ENCODE measurements around the gene NOBOX. TPM values are rescaled to one million over a fixed set of nuclear protein-coding genes. Genes with fewer than 3 reads are reported as not detected.
"Not testable (repeated sequence)": the region's sequence is repeated elsewhere in the genome, so short reads cannot be mapped to it uniquely, and the experiment has no call there.

NOBOX gene
- total RNA-seq, 1 donor from 2014 or later, result not detected

GRCh38 chr7:144391014-144391413 lies 12.5 kb downstream of the NOBOX start:
- no peak for DNase-seq

- no peak for DNase-seq
Measured at GRCh38 chr7:144390481-144390880, 13.0 kb downstream of the NOBOX start.

DNA sequence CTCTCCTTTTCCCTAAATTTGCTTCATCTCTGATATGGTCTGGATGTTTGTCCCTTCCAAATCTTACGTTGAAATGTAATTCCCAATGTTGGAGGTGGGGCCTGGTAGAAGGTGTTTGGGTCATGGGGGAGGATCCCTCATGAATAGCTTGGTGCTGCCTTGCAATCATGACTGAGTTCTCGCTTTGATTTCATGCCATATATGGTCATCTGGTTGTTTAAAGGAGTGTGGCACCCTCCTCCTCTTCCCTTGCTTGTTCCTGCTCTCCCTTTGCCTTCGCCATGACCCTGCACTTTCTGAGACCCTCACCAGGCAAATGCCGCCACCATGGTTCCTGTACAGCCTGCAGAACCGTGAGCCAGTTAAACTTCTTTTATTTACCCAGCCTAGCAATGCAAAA lies 14.5 kb downstream of the NOBOX start:
- no peak for DNase-seq

- no peak for DNase-seq
Measured at GRCh38 chr7:144386741-144387140, 16.8 kb downstream of the NOBOX start.

DNA sequence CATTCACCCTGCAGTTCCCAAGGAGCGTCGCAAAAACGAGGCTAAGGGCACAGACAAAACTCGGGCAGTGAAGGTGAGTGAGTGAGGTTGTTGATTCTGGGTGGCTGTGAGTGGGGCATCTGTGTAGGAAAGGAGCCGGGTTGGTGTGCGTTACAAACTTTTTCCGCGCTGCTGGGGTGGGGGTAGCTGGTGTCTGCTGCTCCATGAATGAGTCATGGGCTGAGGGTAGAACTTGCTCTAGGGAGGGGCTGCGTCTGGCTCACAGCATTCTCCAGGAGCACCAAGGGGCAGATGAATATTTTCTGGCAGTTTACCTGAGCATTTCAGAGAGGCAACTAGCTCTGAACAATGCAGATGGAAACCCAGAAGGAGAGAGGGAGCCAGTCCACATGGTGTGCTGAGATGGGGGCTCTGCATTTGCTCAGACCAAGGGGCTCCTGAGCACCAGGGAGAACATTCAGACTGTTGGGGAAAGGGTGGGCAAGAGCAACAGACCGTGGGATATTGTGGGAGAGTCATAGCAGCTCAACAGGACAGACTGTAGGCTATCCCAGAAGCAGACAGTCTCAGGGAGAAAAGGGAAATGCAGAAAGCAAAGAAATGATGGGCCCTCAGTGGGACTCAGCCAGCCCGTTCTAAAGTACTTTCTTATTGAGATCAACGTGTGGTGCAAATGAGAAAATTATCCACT lies 18.8 kb downstream of the NOBOX start:
- DNase-seq, result no peak

GRCh38 chr7:144384071-144384470 lies 19.4 kb downstream of the NOBOX start:
- no peak for DNase-seq

GRCh38 chr7:144379776-144380384 lies 23.6 kb downstream of the NOBOX start:
- DNase-seq, result no peak

GRCh38 chr7:144378651-144379050 lies 24.8 kb downstream of the NOBOX start:
- DNase-seq, result no peak

DNA sequence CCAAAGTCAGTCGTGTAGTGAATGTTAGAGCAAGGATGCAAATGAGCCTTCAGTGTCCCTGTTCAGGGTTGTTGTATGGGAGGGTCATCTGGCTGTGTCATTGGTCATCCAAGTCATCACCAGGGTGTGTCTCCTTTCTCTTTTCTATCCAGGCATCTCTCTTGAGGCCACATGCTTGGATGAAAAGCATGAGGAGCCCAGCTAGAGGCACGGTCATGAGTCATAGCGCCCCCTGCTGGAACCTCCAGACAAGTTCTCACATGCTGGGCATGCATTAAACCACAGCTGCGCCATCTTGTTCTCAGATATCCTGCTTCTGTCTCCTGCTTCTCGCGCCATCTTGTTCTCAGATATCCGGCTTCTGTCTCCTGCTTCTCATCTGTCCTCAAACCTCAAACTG lies 34.3 kb downstream of the NOBOX start:
- not testable (repeated sequence) for DNase-seq

- DNase-seq, result not testable (repeated sequence)
Measured at GRCh38 chr7:144367250-144367649, 36.2 kb downstream of the NOBOX start.

DNA sequence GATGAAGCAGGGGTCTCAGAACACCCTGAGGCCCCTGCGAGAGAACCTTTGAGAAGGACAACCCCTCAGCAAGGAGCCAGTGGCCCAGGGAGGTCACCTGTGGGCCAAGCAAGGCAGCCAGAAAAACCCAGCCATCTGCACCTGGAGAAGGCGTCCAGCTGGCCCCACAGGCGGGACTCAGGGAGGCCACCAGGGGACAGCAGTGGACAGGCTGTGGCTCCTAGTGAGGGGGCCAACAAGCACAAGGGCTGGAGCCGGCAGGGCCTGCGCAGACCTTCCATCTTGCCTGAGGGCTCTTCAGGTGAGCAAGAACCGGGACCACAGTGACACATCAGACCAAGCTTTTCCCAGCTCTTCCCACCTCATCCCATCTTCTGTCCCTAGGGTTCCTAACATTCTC lies 38.0 kb downstream of the NOBOX start:
- DNase-seq, result not testable (repeated sequence)

DNA sequence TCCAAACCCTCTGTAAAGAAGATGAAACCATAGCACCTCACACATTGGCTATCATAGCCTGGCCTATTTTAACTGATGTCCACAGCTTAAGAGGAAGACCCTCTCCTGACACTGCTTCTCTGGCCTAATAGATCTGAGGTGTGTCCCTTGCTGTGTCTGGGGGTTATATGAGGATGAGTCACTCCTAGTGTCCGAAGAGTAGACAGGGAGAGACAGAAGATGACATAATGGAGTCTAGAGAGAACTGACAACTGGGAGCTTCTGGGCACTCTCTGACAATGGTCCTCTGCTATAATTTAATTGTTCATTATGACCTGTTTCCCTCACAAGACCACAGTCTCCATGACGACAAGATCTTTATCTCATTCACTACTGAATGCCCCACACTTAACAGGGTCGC lies 41.4 kb downstream of the NOBOX start:
- not testable (repeated sequence) for DNase-seq

- not testable (repeated sequence) for DNase-seq
Measured at GRCh38 chr7:144356860-144357259, 46.6 kb downstream of the NOBOX start.

DNA sequence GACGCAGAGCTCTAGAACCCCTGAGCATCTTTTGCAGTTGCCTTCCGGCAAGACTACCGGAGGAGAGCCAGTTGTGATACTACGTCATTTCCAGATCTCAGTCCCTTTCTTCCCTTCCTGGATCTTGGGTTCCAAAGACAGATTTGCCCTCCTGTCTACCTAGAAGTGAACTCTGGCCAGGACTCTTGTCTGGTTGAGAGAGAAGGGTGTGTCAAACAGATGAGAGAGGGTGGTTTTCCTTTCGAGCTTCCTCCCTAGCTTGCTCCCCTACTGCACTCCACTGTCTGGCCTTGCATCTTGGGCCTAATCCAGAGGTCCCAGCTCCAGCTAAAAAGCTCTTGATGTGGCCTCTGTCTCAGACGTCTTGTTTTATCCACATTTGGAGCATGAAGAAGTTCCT lies 47.3 kb downstream of the NOBOX start:
- not testable (repeated sequence) for DNase-seq

DNA sequence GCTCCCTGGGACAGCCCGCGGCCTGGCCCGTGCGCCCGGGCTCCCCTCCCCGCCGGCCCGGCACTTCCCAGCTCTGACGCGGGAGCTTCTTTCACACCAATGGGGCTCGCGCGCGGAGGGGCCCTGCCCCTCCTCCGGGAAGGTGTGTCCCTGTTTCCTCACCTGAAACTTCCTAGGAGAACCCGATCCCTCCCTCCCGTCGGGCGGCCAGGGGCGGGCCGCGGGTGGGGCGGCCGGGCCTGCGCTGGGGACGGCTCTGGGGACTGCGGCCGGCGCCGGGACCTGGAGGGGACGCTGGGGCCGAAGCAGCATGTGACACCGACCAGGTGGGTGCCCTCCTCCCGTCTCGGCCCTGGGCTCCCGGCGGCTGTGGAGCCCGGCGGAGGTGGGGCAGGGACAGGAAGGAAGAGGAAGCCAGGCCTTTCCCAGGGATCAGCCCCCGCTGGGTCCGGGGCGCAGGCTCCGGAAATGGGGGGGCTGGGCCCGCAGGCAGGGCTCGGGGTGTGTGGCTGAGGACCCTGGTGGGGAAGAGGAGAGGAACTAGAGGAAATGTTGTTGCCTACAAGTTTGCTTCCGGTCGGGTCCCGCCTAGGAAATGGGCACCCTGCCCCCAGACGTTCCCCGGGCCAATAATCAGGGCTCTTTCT lies 48.2 kb downstream of the NOBOX start, which contains the start of gene ARHGEF5:
TSS of gene ARHGEF5 (plus strand) at position 227 of the 647 bp plus-strand sequence. CDS start 7,268 bp downstream, outside the sequence.
- DNase-seq, result not testable (repeated sequence)

DNA sequence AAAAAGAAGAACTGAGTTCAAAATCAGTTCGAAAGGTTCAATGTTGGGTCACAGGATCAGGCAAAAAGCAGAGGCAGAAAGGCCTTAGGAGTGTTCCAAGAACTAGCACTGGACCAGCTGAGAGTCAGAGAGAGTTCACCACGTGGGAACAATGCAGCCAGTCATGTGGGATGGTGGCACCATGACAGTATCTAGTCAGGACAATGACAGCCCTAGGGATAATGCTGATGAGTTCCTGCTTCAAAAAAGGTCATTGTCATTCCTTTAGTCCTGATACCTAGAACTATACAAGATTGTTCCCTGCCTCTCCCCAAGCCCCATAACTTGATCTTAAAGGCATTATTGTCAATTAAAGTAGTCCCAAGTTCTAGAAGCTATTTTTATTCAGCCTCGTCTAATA lies 51.8 kb downstream of the NOBOX start:
- not testable (repeated sequence) for DNase-seq

- DNase-seq, result not testable (repeated sequence)
Measured at GRCh38 chr7:144348625-144349024, 54.9 kb downstream of the NOBOX start.

Other genes with a start within 250 kb of the NOBOX start
- gene CTAGE4, start 220.2 kb downstream of the NOBOX start, total RNA-seq, result 0.17 TPM in 1 of 2 replicates, not detected in the other
- under 0.01 and 0.23 TPM in 2 replicates for gene ARHGEF35, start 207.9 kb downstream of the NOBOX start, total RNA-seq
- gene OR2A42, start 164.1 kb downstream of the NOBOX start, total RNA-seq, result not detected in 2 replicates
- gene OR2A7, start 138.9 kb downstream of the NOBOX start, total RNA-seq, result 0.05 TPM in 1 of 2 replicates, not detected in the other
- 0.14 TPM in 1 of 2 replicates, not detected in the other for gene CTAGE8, start 134.4 kb downstream of the NOBOX start, total RNA-seq
- gene OR2A1, start 91.3 kb downstream of the NOBOX start, total RNA-seq, result not detected in 2 replicates
- gene ARHGEF5, start 48.3 kb downstream of the NOBOX start, total RNA-seq, result 0.17 and 0.28 TPM in 2 replicates